Thyroid gland (tissue), 4 donors: ENCODE data around the gene SLCO2A1.

Experiments used
- CTCF ChIP-seq, 6 experiments: fragments of 200-600 bp in 3 of 6; fragments of 450-650 bp in 3 of 6; sonication (generic) in 3 of 6; IDR thresholded peaks; one replicate each; pipeline ENCODE4 v1.5.1; 2016 to 2019; ENCODE audit warnings: antibody characterized with exemption in 6 of 6, mild to moderate bottlenecking in 2 of 6, inconsistent platforms in 1 of 6, moderate library complexity in 1 of 6
- POLR2A ChIP-seq, 2 donors: fragments of 450-650 bp; IDR thresholded peaks; one replicate each; pipeline ENCODE4 v1.6.1; 2017; ENCODE audit warnings: antibody characterized with exemption in 2 of 2, mild to moderate bottlenecking in 2 of 2, moderate library complexity in 1 of 2

- TF ChIP-seq CTCF (IDR thresholded peaks at IDR 0.05) = no peak
- no peak for TF ChIP-seq POLR2A (IDR thresholded peaks at IDR 0.05)
These were observed 138.6 kb downstream of the SLCO2A1 start for GRCh38 chr3:133890972-133891644.
